Stimulated activated CD4-positive, alpha-beta T cell treated with anti-CD3 and anti-CD28 coated beads, TNF-alpha, amount 100 ng/mL, for 4 hours (primary cell): ENCODE measurements around the gene BAIAP3.
A peak's percentile ranks its signal among the peaks of the same experiment; 100 is the strongest.

Experiments
- DNase-seq, 3 experiments: peaks; one replicate each; pipeline ENCODE4 v3.0.0-alpha.2; 2020; ENCODE audit warnings: low read depth in 3 of 3

Gene BAIAP3

GRCh38 chr16:1333854-1334700 is 632 bp downstream of the BAIAP3 start:
- DNase-seq: no peak

GRCh38 chr16:1334739-1335138 is 1.3 kb downstream of the BAIAP3 start:
- DNase-seq: no peak

GRCh38 chr16:1335211-1335971 is 1.9 kb downstream of the BAIAP3 start:
- no peak for DNase-seq

- DNase-seq: no peak
These were observed 2.6 kb downstream of the BAIAP3 start for GRCh38 chr16:1335996-1336395.

GRCh38 chr16:1336619-1337018 is 3.2 kb downstream of the BAIAP3 start:
- DNase-seq: no peak

GRCh38 chr16:1337486-1337885 is 4.0 kb downstream of the BAIAP3 start:
- DNase-seq: no peak

GRCh38 chr16:1338119-1338730 is 4.8 kb downstream of the BAIAP3 start:
- DNase-seq: no peak

- DNase-seq: no peak
These were observed 5.6 kb downstream of the BAIAP3 start for GRCh38 chr16:1338855-1339675.

- no peak for DNase-seq
These were observed 7.5 kb downstream of the BAIAP3 start for GRCh38 chr16:1340730-1341494.

- DNase-seq: no peak
These were observed 8.3 kb downstream of the BAIAP3 start for GRCh38 chr16:1341495-1342420.

- peak; percentile 73 to 93 (median 90) for DNase-seq
These were observed 9.3 kb downstream of the BAIAP3 start for GRCh38 chr16:1342526-1343427.

- no peak for DNase-seq
These were observed 10.2 kb downstream of the BAIAP3 start for GRCh38 chr16:1343428-1344242.

GRCh38 chr16:1344499-1344898 is 11.1 kb downstream of the BAIAP3 start:
- no peak for DNase-seq

GRCh38 chr16:1345087-1345486 is 11.6 kb downstream of the BAIAP3 start:
- DNase-seq: no peak

GRCh38 chr16:1345651-1346421 is 12.4 kb downstream of the BAIAP3 start:
- no peak for DNase-seq

GRCh38 chr16:1346422-1347285 is 13.2 kb downstream of the BAIAP3 start:
- no peak for DNase-seq
